Cortex of kidney (tissue), 1 donor: ENCODE measurements around the gene RGL1.

ENCODE experiments used
- DNase-seq: peaks from one replicate; lab custom pipeline; 2025; lab: John Stamatoyannopoulos, UW

RGL1 gene

DNA sequence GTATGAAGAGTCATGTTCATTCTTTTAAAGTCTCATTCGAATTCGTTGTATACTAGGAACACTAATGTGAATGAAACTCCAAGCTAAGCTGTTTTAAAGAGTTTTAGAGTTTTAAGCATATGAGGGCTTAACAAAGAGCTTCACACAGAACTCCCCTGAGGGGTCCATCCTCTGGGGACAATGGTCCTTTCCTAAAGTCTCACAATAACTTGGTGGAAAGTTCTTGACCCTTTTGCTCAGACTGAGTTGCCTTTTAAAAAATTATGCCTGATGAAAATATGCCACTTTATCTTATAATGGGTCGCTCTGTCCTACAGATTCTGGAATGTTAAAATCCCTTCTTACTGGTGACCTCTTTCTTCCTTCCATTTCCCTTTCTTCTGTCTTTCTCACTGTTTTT, 64.3 kb downstream of the RGL1 start:
- no peak for DNase-seq

DNA sequence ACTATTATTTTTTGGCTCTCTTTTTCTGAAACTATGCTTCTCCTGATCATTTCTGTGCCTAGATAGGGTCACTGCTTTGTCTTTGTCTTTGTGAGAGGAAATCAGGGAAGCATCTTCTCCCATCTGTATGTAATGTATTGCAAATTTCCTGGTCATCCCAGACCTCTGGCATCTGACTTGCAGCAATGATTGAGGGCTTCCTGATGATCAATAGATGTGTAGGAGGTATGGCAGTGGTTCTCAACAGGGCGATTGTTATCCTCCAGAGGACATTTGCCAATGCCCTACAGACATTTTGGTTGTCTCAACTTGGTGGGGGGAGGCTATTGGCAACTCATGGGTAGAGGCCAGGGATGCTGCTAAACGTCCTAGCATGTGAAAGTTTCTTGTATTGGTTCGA, 64.7 kb downstream of the RGL1 start:
- no peak for DNase-seq

DNA sequence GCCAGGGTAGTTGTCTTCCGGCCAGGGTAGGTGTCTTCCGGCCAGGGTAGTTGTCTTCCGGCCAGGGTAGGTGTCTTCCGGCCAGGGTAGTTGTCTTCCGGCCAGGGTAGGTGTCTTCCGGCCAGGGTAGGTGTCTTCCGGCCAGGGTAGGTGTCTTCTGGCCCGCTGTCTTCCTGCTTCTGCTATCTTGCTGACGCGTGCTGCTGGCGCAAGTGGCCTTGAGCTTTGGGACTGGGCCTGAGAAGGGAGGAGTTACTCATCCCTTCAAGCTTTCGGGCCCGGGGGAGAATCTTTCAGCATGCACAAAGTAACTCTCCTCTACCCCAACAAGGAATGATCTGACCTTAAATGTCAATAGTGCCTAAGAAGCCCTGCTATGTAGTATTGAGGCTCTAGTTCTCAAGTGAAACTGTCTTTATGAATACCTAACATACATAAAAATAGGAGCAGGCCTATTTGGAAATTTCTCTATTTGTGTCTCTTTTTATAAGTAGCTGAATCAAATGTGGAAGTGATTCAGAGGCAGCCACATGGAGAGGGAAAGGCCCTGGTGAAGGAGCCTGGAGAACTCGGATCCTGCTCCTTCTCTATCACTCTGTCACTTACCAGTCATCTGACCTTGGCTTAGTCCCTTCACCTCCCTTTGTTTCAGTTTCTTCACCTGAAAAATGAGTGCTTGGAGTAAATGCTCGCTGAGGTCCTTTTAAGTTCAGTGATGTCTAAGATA, 65.6 kb downstream of the RGL1 start:
- DNase-seq: no peak

DNA sequence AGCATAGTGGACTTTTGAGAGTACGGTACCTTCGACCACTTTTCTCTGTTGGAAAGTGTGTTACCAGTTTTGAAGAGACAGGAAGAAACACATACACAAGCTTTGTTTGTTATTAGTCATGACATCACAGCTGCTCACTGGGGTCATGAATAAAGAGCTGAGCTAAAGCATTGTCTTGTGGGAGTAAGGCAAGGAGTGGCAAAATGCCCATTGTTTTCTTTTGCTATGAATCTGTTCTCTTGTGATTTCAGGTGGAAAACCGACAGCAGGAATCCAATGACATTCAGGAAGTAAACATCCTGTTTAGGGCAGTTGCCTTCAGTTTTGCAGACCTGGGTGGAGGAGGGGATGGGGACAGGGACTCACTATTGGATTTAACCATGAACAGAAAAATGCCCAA, 66.2 kb downstream of the RGL1 start:
- no peak for DNase-seq

DNA sequence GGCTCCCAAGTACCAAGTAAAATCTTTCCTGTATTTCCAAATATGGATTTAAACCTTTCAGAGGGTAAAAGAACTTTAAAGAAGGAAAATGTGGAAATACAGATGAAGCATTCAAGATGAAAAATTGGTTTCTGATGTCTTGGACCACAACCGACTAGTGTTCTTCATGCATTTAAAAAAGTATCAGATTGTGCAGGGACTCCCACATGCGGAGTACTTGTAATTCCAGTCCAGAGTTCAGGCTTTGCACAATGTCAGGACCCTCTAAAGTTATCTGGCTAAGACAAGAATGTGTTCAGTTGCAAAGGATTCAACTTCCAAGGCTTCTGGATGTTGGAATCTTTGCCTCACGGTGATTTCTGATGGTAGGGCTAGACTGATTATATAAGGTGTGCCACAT, 66.7 kb downstream of the RGL1 start:
- DNase-seq: no peak

DNA sequence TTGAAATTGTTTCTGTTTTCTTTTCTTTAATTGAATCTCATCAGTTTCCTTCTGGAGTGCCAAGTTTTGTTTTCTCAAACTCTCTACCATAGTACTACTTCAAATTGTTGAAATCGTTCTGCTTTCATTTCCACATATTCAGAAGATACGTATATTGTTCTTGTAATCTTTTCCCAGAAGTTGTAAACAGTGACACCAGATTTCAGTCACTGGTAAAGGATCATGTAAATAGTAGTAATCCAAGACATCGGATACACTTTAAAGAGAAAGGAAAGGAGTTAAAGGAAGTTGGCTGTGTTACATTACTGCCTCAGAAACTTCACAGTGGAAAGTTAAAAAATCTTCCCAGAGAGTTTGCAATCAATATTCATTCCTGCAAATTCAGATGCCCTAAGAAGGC, 67.5 kb downstream of the RGL1 start:
- no peak for DNase-seq

DNA sequence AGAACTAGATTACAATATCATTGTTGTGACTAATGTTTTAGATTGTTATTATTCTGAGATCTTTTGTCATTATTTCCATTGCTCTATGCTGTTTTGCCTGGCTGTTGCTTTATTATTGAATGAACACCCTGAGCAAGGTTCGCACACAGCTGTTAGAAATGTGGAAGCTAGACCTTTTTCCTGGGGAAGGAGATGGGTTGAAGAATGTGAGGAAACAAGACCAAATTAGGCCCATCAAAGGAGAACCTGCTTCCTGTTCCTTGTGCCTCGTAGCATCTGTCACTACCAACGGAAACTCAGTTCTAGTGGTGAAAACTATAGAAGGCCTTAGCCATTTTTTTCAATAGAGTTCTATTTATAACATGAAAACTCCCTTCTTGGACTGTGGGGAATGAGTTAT, 68.7 kb downstream of the RGL1 start:
- no peak for DNase-seq

DNA sequence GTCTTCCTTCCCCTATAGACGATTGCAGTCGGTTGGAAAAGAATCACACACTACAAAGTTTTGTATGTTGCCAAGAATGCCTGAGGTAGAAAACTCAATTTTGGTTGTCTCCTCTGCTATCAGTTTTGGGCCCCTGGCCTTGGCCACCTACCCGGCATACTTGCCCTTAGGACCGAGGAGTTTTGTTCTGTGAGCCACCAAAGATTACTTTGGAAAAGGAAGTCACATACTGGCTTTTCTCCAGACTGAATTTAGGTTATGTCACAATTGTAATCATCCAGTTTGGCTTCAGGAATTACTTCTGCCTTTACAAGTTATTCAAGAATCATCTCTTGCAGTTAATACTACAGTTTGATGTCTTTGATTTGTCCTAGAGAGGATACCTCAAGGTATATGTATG, 71.4 kb downstream of the RGL1 start:
- DNase-seq: no peak

DNA sequence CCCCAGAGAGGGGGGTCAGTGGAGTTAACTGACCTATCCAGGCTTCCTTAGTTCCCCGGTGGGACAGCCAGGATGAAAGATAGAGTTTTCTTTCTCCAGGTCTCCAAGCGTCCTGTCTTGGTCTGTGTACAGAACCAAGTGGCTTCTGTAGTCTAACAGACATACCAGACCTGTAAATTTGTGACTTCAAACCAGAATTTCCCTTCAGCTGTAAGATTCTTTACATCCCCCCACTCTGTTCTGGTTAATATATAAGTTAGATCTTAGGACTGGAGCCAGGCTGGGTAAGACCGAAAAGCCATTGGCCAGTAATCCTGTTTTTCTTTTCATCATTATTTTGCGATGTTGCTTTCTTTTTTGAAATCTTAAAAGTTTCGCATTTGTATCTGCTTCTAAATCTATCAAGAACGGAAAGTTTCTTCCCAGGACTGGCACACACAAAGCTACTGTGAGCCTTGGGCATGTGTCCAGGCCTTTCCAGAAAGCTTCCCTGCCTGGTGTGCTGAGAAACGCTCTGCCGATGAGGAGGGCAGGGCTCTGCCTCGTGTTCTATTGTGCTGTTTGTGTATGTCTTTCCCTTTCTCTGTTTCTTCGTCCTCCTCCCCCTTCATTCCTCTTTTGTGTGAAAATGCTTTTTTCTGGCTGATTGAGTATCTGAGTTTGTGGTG, 72.3 kb downstream of the RGL1 start:
- DNase-seq: no peak

DNA sequence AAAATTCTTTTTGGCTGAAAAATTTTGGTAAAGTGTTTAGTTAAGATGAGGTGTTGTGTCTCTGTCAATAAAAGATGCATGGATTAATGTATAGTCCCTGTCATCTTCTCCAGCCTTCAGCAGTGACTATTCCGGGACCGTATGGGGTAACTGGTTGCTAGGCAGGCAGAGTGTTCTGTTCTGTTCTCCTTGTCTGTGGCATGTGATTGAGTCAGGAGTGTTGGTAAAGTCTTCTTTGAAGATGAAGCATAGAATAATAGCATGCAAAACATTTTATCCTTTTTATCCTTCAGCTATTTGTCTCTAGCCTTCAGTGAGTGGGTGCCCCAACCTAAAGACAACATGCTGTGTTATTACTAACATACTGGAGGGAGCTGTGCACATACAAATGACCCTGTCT, 74.6 kb downstream of the RGL1 start:
- no peak for DNase-seq

DNA sequence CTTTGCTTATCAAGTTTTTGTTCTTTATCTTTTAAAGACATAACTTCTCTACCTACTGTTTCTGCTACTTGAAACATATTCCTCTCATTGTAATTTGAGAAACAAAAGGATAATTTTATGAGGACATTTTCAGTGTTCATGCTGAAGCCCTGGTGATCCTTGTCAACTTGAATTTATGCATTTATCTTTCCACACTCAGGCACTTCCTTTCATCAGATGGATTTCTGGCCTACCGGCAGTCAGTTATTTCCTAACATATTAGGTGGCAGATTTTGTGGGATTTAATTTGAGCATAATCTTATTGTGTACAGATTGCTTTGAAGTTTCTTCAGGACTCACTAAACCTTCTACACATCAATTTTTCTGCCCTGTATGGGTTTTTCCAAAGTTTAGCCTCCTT, 75.0 kb downstream of the RGL1 start:
- DNase-seq: no peak

DNA sequence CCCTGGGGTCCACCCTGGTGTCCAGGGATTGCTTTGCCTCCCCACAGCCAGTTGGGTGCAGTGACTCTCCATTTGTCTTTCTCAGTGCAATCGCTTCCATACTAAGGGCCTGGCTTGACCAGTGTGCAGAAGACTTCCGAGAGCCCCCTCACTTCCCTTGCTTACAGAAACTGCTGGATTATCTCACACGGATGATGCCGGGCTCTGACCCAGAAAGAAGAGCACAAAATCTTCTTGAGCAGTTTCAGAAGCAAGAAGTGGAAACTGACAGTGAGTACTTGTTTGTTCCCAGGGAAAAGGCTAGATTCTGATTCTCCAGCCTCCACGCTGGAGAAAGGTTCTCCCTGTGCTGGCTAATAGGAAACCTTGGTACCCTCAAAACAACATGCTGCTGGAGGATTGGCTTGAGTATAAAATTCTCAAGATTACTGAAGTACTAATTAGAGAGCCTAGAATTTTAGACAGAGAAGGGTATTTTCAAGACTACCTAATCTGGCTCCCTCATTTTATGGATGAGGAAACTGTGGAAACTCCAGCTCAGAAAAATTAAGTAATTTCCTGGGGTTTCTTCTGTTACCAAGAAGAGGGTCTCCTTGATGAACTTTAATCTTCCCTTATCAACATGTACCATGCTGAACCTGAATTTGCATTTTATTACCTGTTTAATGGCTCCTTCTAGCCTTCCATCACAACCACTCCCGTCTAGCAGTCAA, 75.8 kb downstream of the RGL1 start:
- DNase-seq: no peak

DNA sequence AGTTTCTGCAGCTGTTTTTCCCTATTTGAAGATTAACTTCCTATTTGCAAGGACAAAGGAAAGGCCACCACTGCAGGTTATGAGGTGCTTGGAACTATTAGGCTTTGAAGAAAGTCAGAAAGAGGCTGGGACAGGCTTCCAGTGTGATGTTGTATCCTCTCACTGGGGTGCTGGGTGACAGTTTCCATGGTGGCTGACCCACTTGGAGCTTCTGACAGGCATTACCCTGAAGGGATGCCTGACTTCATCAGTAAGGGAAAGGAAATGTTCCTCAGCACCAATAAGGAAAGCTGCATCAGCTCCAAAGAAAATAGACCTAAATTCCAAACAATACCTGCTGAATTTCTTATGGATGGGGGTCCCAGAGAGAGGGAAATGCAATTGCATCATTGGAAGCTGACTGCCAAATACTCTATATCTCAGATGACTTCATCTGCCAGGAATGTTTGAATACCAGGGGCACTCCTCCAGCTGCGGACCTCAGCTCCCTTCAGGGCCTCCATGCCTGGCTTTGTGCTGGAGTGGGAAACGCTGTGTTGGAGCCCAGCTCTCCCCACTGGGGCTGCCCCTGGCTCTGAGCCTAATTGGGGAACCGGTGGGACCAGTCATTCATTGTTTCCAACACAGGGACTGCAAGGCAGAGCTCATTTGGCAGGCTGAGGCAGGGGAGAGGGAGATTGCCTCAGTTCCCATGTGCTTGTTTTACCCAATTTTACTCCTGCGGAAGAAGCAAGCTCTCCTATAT, 76.6 kb downstream of the RGL1 start:
- no peak for DNase-seq

DNA sequence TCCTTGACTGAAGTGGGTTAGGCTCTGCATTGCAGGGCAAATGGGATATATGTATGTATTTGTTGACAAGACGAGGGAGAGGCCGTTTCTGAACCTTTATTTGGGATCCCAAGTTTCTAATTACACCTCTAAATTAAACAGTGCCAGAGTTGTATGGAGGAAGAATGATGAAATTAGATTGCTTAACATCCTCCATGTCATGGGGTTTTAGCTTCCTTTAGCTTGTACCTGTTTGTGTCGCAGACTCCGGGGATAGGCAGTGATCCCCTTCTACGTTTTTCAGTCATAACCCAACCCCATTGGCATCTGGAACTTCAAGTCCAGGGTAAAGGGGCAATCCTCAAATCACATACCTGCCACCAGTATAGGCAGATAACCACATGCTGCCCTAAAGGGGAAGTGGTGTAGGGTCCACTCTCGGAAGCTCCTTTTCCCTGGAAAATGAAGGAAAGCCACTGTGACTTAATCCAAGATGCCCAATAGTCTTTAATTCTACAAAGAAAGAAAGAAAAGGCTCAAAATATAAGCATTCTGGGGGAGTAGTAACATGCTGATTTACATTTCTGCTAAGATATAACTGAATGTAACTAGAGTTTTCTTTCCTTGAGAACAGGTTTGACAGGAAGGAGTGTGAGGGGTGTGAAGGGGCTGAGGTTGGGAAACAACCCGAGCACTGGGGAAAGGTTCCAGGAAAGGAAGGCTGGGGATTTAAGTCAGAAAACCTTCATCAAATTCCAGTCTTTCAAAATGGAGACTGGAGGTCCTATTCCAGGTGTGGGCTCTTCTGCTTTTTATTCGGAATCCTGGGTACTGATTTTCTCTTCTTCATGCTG, 77.6 kb downstream of the RGL1 start:
- DNase-seq: no peak

DNA sequence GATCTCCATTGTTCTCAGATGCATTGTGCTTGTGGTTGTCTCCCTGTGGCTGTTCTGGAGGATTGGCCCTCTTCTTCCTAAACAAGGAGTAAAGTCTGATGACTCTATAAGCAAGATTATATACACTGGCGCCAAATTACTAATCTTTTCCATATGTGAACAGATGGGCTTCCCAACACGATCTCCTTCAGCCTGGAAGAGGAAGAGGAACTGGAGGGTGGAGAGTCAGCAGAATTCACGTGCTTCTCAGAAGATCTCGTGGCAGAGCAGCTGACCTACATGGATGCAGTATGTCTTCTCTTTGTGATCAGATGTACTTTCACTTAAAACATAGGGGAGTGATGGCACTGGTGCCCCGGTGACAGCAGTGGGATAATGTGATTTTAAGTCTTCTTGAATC, 78.7 kb downstream of the RGL1 start:
- no peak for DNase-seq

DNA sequence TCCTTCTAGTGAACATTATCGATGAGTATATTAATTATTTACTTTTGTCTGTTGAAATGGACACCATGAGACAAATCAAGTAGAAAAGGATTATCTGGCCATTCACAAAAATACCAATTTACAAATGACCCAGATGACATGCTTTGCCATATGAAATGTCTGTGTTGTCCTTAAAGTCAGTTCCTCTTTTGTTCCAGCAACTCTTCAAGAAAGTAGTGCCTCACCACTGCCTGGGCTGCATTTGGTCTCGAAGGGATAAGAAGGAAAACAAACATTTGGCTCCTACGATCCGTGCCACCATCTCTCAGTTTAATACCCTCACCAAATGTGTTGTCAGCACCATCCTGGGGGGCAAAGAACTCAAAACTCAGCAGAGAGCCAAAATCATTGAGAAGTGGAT, 79.6 kb downstream of the RGL1 start:
- no peak for DNase-seq

DNA sequence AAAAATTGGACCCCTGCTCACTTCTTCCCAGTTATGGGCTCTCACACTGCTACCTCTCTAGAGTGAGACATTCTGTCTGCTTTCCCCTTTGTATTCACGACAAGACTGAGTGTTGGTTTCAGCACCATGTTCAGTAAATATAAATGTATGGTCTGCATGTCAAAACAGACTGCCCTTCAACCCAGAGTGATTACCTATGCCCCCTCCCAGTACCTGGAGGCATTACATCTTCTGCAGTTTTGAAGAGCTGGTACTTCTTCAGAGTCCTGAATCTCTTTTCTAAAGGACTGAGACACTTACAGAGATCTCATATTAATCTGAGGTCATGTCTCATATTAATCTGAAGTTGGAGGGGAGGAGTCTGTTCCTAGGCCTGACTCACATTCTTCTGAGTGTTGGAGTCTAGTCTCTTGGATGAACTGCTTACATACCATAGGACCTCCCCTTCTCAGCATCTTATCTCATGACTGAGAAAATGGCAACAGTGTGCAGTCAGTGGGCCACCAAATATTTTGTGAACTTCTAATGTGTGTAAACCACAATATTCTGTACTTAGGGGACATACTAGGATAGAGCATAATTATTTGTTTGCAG, 80.3 kb downstream of the RGL1 start:
- DNase-seq: no peak

DNA sequence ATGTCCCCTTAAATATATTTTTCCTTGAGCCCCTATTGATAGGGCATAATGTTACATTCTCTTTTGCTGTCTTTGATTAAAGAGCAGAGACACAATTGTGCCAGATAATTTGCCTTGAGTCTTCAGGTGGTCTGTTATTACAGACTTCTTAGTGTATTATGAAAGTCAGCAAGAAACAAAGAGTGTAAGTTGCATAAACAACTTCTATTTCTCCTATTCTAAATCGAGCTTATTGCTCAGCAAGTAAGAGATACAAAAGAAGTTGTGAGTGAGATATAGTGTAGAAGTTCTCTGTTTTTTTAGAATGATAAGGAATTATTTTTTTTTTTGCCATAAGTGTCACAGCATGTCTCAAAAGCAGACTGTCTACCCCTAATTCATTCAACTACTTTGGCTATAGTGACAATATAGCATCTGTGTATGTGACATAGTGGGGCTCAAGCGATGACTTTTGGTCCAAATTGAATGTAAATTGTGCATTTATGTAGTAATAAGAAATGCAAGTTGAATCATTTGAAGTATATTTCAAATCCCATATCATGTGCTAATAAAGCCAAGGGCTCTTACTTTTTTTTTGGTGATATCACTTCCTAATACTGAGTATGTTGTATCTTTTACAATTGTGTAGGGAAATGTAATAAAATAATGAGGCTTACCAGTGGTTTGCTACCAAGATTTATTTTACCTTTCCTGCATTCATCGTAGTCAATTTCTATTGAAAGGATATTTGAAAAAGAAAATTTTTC, 81.3 kb downstream of the RGL1 start:
- DNase-seq: no peak

DNA sequence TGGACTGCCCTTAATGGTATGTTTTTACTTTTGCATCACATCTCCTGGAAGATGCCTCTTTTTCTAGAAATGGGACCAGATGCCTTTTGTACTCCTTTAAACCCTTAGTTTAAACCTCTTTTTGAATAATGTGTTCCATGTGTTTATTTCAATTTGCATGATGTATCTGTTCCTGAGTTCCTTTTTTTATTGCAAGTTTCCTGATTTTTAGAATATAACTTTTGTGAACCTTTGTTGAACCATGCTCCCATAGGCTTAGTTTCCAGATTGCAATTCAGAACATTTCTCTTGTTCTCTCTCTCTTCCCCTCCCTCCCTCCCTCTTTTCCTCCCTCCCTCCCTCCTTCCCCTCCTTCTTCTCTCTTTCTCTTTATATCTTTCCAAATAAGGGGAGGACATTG, 81.9 kb downstream of the RGL1 start:
- DNase-seq: no peak
